Astrocyte of the hippocampus (primary cell): ENCODE results near the gene DDC.
"Not testable (repeated sequence)": the region's sequence is repeated elsewhere in the genome, so short reads cannot be mapped to it uniquely, and the experiment has no call there.

Experiments
- DNase-seq: peaks from one replicate; pipeline ENCODE4 v3.0.0; 2011; ENCODE audit warnings: low read depth, low spot score

Gene DDC

GRCh38 chr7:50528266-50529092 is 36.7 kb downstream of the DDC start:
- no peak for DNase-seq

GRCh38 chr7:50519350-50519749 is 45.9 kb downstream of the DDC start:
- DNase-seq: not testable (repeated sequence)

- DNase-seq: no peak
These were observed 51.9 kb downstream of the DDC start for GRCh38 chr7:50513166-50513871.

- no peak for DNase-seq
These were observed 52.8 kb downstream of the DDC start for GRCh38 chr7:50512384-50512783.

GRCh38 chr7:50509459-50509858 is 55.7 kb downstream of the DDC start:
- DNase-seq: no peak

- DNase-seq: no peak
These were observed 56.7 kb downstream of the DDC start for GRCh38 chr7:50508471-50508943.

- DNase-seq: no peak
These were observed 57.2 kb downstream of the DDC start for GRCh38 chr7:50507898-50508470.

GRCh38 chr7:50505553-50506210 is 59.5 kb downstream of the DDC start:
- DNase-seq: no peak

GRCh38 chr7:50504646-50505546 is 60.3 kb downstream of the DDC start:
- DNase-seq: peak; percentile 22

GRCh38 chr7:50502947-50503346 is 62.3 kb downstream of the DDC start:
- DNase-seq: peak; percentile 53

- DNase-seq: peak; percentile 92
These were observed 63.1 kb downstream of the DDC start for GRCh38 chr7:50502001-50502684.

GRCh38 chr7:50499092-50499491 is 66.1 kb downstream of the DDC start:
- no peak for DNase-seq

- DNase-seq: no peak
These were observed 67.2 kb downstream of the DDC start for GRCh38 chr7:50497968-50498367.

GRCh38 chr7:50497068-50497642 is 68.0 kb downstream of the DDC start:
- DNase-seq: peak; percentile 33

GRCh38 chr7:50496569-50496968 is 68.6 kb downstream of the DDC start:
- no peak for DNase-seq

- DNase-seq: no peak
These were observed 69.5 kb downstream of the DDC start for GRCh38 chr7:50495746-50496145.

- no peak for DNase-seq
These were observed 72.3 kb downstream of the DDC start for GRCh38 chr7:50492770-50493519.

- no peak for DNase-seq
These were observed 73.3 kb downstream of the DDC start for GRCh38 chr7:50491943-50492342.

- DNase-seq: no peak
These were observed 74.0 kb downstream of the DDC start for GRCh38 chr7:50491209-50491608.
